ENCODE measurements around the gene HIGD1B.

- TF ChIP-seq CTCF (IDR thresholded peaks at IDR 0.05) (no peak), POLR2A (IDR thresholded peaks at IDR 0.05) (no peak)
Observed at GRCh38 chr17:44877121-44877520, 29.4 kb downstream of the HIGD1B start.
